Measurements from ENCODE around the gene ADH1B. TPM values are rescaled to one million over a fixed set of nuclear protein-coding genes. Genes with fewer than 3 reads are reported as not detected.

Gene ADH1B
- total and polyA plus RNA-seq, 9 of the 15 experiments (the other 6 are each of a cell fraction or from before 2014, with no cell fraction given) = 0.71 TPM; not detected in 8

- H4K20me1 ChIP-seq (replicated peaks; ENCODE audit: control insufficient read depth, insufficient read depth, low read length) = no peaks in the 10 kb centered on the region
- no peak overlapping the region for H3K9ac ChIP-seq (ENCODE audit: insufficient read depth in 1 of 2, low read depth in 2 of 2, low read length in 2 of 2)
- intact Hi-C loops (cut with micrococcal nuclease) (no loop called here), in situ Hi-C loops (cut with MboI) (no loop called here)
- CTCF ChIA-PET (ENCODE audit: low intra/inter-chr PET ratio) = no interaction called here
- no peak overlapping the region for H3K4me2 ChIP-seq (ENCODE audit: insufficient read depth, low read length)
- DNase-seq (ENCODE audit: extremely low read depth in 1 of 4, low spot score in 3 of 4) (no peak), FAIRE-seq (no peak), ATAC-seq (no peak)
- H3K9me1 ChIP-seq (ENCODE audit: control insufficient read depth, insufficient read depth, low read length) = no peaks in the 10 kb centered on the region
- WGBS (ENCODE audit: insufficient coverage, low coverage, missing lambda C conversion rate) = 0% methylated on average over 3 of the region's 3 CpGs
- H3K9me3 ChIP-seq (replicated peaks; ENCODE audit: control insufficient read depth, insufficient read depth, low read depth, low read length) = no peaks in the 10 kb centered on the region
- no TSS peak for BruUV-seq (replicated peaks)
- H3K36me3 ChIP-seq (ENCODE audit: control insufficient read depth, insufficient read depth, low read length) = no peaks in the 10 kb centered on the region
- H3K79me2 ChIP-seq (ENCODE audit: control insufficient read depth, insufficient read depth, low read length) = no peaks in the 10 kb centered on the region
- no peaks in the 10 kb centered on the region for H3K27me3 ChIP-seq (ENCODE audit: control insufficient read depth in 2 of 2, insufficient read depth in 2 of 2, low read length in 2 of 2)
- H3K4me1 ChIP-seq (replicated peaks in 1 of 2; ENCODE audit: control insufficient read depth in 2 of 2, insufficient read depth in 2 of 2, low read length in 2 of 2) = no peaks in the 10 kb centered on the region
- POLR2A ChIA-PET = no interaction called here
- no peak overlapping the region for H2AFZ ChIP-seq (ENCODE audit: low read depth, low read length)
- TF ChIP-seq TSHZ1 (CRISPR knock-in tag; IDR thresholded peaks at IDR 0.05) (no peak), KDM4B (IDR thresholded peaks at IDR 0.05; ENCODE audit: borderline replicate concordance in 2 of 2, low read depth in 1 of 2) (no peak), GTF2A2 (tag; IDR thresholded peaks at IDR 0.05) (no peak), ZNF408 (CRISPR knock-in tag; IDR thresholded peaks at IDR 0.05; ENCODE audit: low read depth) (no peak), ELF1 (tag; IDR thresholded peaks at IDR 0.05) (no peak), ZBTB8A (IDR thresholded peaks at IDR 0.05; ENCODE audit: partially characterized antibody) (no peak), TFAM (CRISPR knock-in tag; conservative IDR thresholded peaks at IDR 0.05) (no peak), NR3C1 (CRISPR knock-in tag; IDR thresholded peaks at IDR 0.05) (no peak), TCF15 (CRISPR knock-in tag; IDR thresholded peaks at IDR 0.05) (no peak), ZSCAN29 (IDR thresholded peaks at IDR 0.05) (no peak), CHD1 (IDR thresholded peaks at IDR 0.05; ENCODE audit: low read length) (no peak), SMARCA5 (IDR thresholded peaks at IDR 0.05) (no peak), ZBTB7A (IDR thresholded peaks at IDR 0.05; ENCODE audit: borderline replicate concordance, control insufficient read depth, low read depth, low read length) (no peak), ZNF133 (CRISPR knock-in tag; IDR thresholded peaks at IDR 0.05) (no peak), TBL1XR1 (IDR thresholded peaks at IDR 0.05; ENCODE audit: low read length in 2 of 2) (no peak), CXXC5 (CRISPR knock-in tag; IDR thresholded peaks at IDR 0.05) (no peak), PBX2 (CRISPR knock-in tag; IDR thresholded peaks at IDR 0.05; ENCODE audit: low read depth) (no peak), PBX2 (tag; conservative IDR thresholded peaks at IDR 0.05; ENCODE audit: low read depth) (no peak), PHB (CRISPR knock-in tag; IDR thresholded peaks at IDR 0.05) (no peak)
- H3K27ac ChIP-seq (ENCODE audit: extremely low read depth, low read depth, low read length) = no peak overlapping the region
- H3K4me3 ChIP-seq = no peak overlapping the region
Observed at GRCh38 chr4:99324979-99325378, 3.8 kb upstream of the ADH1B start.

All from K562 (cell line).